ENCODE results near the gene JADE2.
"Not testable (repeated sequence)": the region's sequence is repeated elsewhere in the genome, so short reads cannot be mapped to it uniquely, and the experiment has no call there.

Gene JADE2

GRCh38 chr5:134508521-134509195, 16.8 kb upstream of the JADE2 start:
- no peak for DNase-seq (ENCODE audit: low spot score)
- in situ Hi-C loops (cut with MboI; ENCODE audit: low sequenced_read_pairs, unreplicated experiment) = no loop called here
- no peak for TF ChIP-seq CTCF (IDR thresholded peaks at IDR 0.05; ENCODE audit: borderline replicate concordance, control extremely low read depth, extremely low read depth, insufficient read depth, missing control alignments)

GRCh38 chr5:134509308-134510040, 16.0 kb upstream of the JADE2 start:
- in situ Hi-C loops (cut with MboI; ENCODE audit: low sequenced_read_pairs, unreplicated experiment) = no loop called here
- no peak for DNase-seq (ENCODE audit: low spot score)
- TF ChIP-seq CTCF (IDR thresholded peaks at IDR 0.05; ENCODE audit: borderline replicate concordance, control extremely low read depth, extremely low read depth, insufficient read depth, missing control alignments) = no peak

GRCh38 chr5:134510970-134511795, 14.3 kb upstream of the JADE2 start:
- in situ Hi-C loops (cut with MboI; ENCODE audit: low sequenced_read_pairs, unreplicated experiment) = no loop called here
- TF ChIP-seq CTCF (IDR thresholded peaks at IDR 0.05; ENCODE audit: borderline replicate concordance, control extremely low read depth, extremely low read depth, insufficient read depth, missing control alignments) = no peak
- DNase-seq (ENCODE audit: low spot score) = peak; percentile 28

- TF ChIP-seq CTCF (IDR thresholded peaks at IDR 0.05; ENCODE audit: borderline replicate concordance, control extremely low read depth, extremely low read depth, insufficient read depth, missing control alignments) = no peak
These were observed 13.4 kb upstream of the JADE2 start for GRCh38 chr5:134511796-134512660.

GRCh38 chr5:134512661-134512999, 12.8 kb upstream of the JADE2 start:
- no peak for TF ChIP-seq CTCF (IDR thresholded peaks at IDR 0.05; ENCODE audit: borderline replicate concordance, control extremely low read depth, extremely low read depth, insufficient read depth, missing control alignments)
- in situ Hi-C loops (cut with MboI; ENCODE audit: low sequenced_read_pairs, unreplicated experiment) = no loop called here
- DNase-seq (ENCODE audit: low spot score) = no peak

More at GRCh38 chr5:134511796-134512660, 13.4 kb upstream of the JADE2 start:
- in situ Hi-C loops (cut with MboI; ENCODE audit: low sequenced_read_pairs, unreplicated experiment) = no loop called here
- DNase-seq (ENCODE audit: low spot score) = no peak

- DNase-seq (ENCODE audit: low spot score) = no peak
- TF ChIP-seq CTCF (IDR thresholded peaks at IDR 0.05; ENCODE audit: borderline replicate concordance, control extremely low read depth, extremely low read depth, insufficient read depth, missing control alignments) = no peak
- in situ Hi-C loops (cut with MboI; ENCODE audit: low sequenced_read_pairs, unreplicated experiment) = no loop called here
These were observed 9.7 kb upstream of the JADE2 start for GRCh38 chr5:134515801-134516200.

GRCh38 chr5:134516984-134517383, 8.5 kb upstream of the JADE2 start:
- in situ Hi-C loops (cut with MboI; ENCODE audit: low sequenced_read_pairs, unreplicated experiment); DNase-seq (ENCODE audit: low spot score): not testable (repeated sequence)
